ENCODE measurements around the gene FNDC3B. TPM values are rescaled to one million over a fixed set of nuclear protein-coding genes. Genes with fewer than 3 reads are reported as not detected.

Gene FNDC3B
- total and polyA plus RNA-seq, 2 of the 8 experiments (the other 6 are each of a cell fraction or from before 2014, with no cell fraction given): 14.1 to 44.4 TPM

DNA sequence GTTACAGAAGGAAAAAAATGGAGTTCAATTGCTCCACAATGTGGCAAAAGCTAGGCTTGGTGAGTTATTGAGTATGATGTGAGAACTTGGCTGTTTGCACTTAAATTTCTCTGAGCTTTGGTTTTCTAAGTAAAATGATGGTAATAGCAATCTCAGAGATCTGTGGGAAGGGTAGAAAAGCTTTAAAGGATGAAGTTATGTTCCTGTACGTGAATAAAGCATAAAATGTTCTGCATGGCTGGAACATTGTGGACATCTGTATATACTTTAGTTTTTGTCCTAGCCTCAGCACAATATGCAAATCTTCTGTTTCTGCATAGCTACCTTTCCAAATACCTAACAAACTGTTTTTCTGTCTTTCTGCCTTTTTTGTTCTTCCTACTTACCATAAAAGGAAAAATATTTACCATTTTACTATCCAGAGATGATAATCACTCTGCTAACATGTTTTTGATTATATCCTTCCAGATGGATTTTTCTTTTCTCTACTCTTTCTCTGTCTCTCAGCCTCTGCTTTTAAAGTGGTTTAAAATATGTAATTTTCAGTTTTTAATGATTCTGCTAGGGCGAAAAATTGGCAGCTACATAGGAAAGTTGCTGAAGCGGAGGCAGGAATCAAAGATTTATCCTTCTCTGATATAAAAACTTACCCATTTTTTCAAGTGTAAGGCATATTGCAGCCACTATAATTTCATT lies 188.1 kb downstream of the FNDC3B start:
- Histone ChIP-seq H3K4me3 (ENCODE audit: extremely low read depth in 1 of 4, insufficient read depth in 2 of 4, low read depth in 3 of 4, low read length in 4 of 4) (no peak overlapping the region), H2BK5ac (ENCODE audit: low read depth, low read length) (no peak overlapping the region), H3K36me3 (ENCODE audit: control insufficient read depth in 2 of 4, insufficient read depth in 4 of 4, low read length in 3 of 4) (no peaks in the 10 kb centered on the region; a peak in 2 of 8 replicates), H2BK12ac (ENCODE audit: low read depth, low read length) (no peak overlapping the region), H3K79me2 (ENCODE audit: control insufficient read depth in 1 of 2, insufficient read depth in 2 of 2, low read length in 2 of 2) (peaks cover 3 to 33% of the 10 kb centered on the region in 2 experiments; a peak in 3 of 4 replicates), H4K91ac (replicated peaks; ENCODE audit: insufficient read length, low read length) (no peak overlapping the region), H4K20me1 (replicated peaks in 1 of 2; ENCODE audit: control insufficient read depth in 1 of 2, insufficient read depth in 2 of 2, low read length in 2 of 2) (no peaks in the 10 kb centered on the region), H3K14ac (ENCODE audit: insufficient read length) (no peak overlapping the region), H3K23ac (ENCODE audit: insufficient read length) (no peak overlapping the region), H3K79me1 (ENCODE audit: low read depth, low read length) (no peaks in the 10 kb centered on the region), H3K4me1 (replicated peaks in 1 of 4; ENCODE audit: control insufficient read depth in 3 of 4, insufficient read depth in 4 of 4, low read length in 3 of 4) (peaks cover 1 to 11% (median 6%) of the 10 kb centered on the region in 4 experiments), H2BK15ac (ENCODE audit: low read length) (no peak overlapping the region), H3K27ac (ENCODE audit: low read depth, low read length) (no peak overlapping the region), H4K5ac (ENCODE audit: insufficient read length, low read depth, low read length) (no peak overlapping the region), H3K4ac (replicated peaks; ENCODE audit: insufficient read length, low read depth, low read length) (no peak overlapping the region), H3K9ac (replicated peaks in 1 of 4; ENCODE audit: extremely low read depth in 1 of 4, low read depth in 3 of 4, low read length in 3 of 4) (no peak overlapping the region), H3K27me3 (replicated peaks in 1 of 4; ENCODE audit: control insufficient read depth in 3 of 4, extremely low read depth in 1 of 4, insufficient read depth in 3 of 4, low read length in 3 of 4) (no peaks in the 10 kb centered on the region), H2AK5ac (ENCODE audit: low read depth, low read length) (no peak overlapping the region), H3K56ac (replicated peaks; ENCODE audit: insufficient read length, low read depth, low read length) (no peak overlapping the region), H3K4me2 (ENCODE audit: insufficient read depth in 1 of 2, low read depth in 2 of 2, low read length in 2 of 2) (no peak overlapping the region), H3K18ac (ENCODE audit: extremely low read depth, low read length) (no peak overlapping the region), H2BK120ac (replicated peaks; ENCODE audit: low read depth, low read length) (no peak overlapping the region), H2AFZ (ENCODE audit: low read length) (no peak overlapping the region), H4K8ac (ENCODE audit: extremely low read depth, insufficient read depth, low read length) (no peak overlapping the region), H3K9me3 (ENCODE audit: insufficient read depth in 2 of 2, low read depth in 1 of 2, low read length in 1 of 2) (no peaks in the 10 kb centered on the region), H2BK20ac (ENCODE audit: low read length) (no peak overlapping the region), H3K23me2 (ENCODE audit: low read depth, low read length) (no peaks in the 10 kb centered on the region; the same call in 1 of the 2 replicates)
- ChIA-PET POLR2A (ENCODE audit: partially characterized antibody) (no interaction called here), CTCF (ENCODE audit: partially characterized antibody) (no interaction called here)
- DNase-seq (ENCODE audit: low read depth in 1 of 2, low spot score in 2 of 2) (no peak), FAIRE-seq (no peak)
- 91% methylated on average over 3 of the region's 3 CpGs; no CpG with 5 or more reads in 1 of the 2 experiments for WGBS, 2 experiments (ENCODE audit: extremely low coverage in 1 of 2, insufficient coverage in 1 of 2, insufficient read length in 1 of 2, insufficient replicate concordance in 2 of 2, low coverage in 1 of 2, low lambda C conversion rate in 2 of 2, missing lambda C conversion rate in 1 of 2)
- no peak for TF ChIP-seq KDM5A (IDR thresholded peaks at IDR 0.05; ENCODE audit: low read length)
- TF ChIP-seq CTBP2 (IDR thresholded peaks at IDR 0.05; ENCODE audit: borderline replicate concordance, insufficient read depth, insufficient read length, low read length): no peak
- TF ChIP-seq, protein P1, sequence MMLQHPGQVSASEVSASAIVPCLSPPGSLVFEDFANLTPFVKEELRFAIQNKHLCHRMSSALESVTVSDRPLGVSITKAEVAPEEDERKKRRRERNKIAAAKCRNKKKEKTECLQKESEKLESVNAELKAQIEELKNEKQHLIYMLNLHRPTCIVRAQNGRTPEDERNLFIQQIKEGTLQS (IDR thresholded peaks at IDR 0.05; ENCODE audit: insufficient read depth, low read depth, low read length): no peak
- TF ChIP-seq TAF1 (IDR thresholded peaks at IDR 0.05; ENCODE audit: low read depth, low read length): no peak
- TF ChIP-seq SP1 (IDR thresholded peaks at IDR 0.05; ENCODE audit: low read depth, low read length): no peak
- no peak for TF ChIP-seq SRF (IDR thresholded peaks at IDR 0.05; ENCODE audit: low read depth, low read length)
- no peak for TF ChIP-seq CBX8 (IDR thresholded peaks at IDR 0.05; ENCODE audit: borderline replicate concordance, low read depth, low read length)
- no peak for TF ChIP-seq POLR2A (IDR thresholded peaks at IDR 0.05; ENCODE audit: control extremely low read depth in 1 of 2, low read depth in 2 of 2, low read length in 2 of 2)
- no peak for TF ChIP-seq GABPA (IDR thresholded peaks at IDR 0.05; ENCODE audit: borderline replicate concordance, insufficient read depth, low read length)
- no peak for TF ChIP-seq ASH2L (IDR thresholded peaks at IDR 0.05; ENCODE audit: low read length)
